NT2/D1 (cell line): ENCODE results near the gene ATIC.

Experiments used
- DNase-seq: peaks from one replicate; pipeline ENCODE4 v3.0.0-alpha.2; 2011; ENCODE audit warnings: low read depth, low spot score
- H3K27me3 ChIP-seq: 2 replicates; pipeline ENCODE4 v1.6.0; 2011; ENCODE audit warnings: mild to moderate bottlenecking; ENCODE audit not compliant: insufficient read length, insufficient read depth
- H3K36me3 ChIP-seq: 2 replicates; pipeline ENCODE4 v1.6.1; 2011; ENCODE audit warnings: mild to moderate bottlenecking, low read length, mixed read lengths; ENCODE audit not compliant: insufficient read depth, insufficient read length
- H3K4me1 ChIP-seq: 2 replicates; pipeline ENCODE4 v1.5.1; 2011; ENCODE audit not compliant: insufficient read depth, insufficient read length
- H3K4me3 ChIP-seq: 2 replicates; pipeline ENCODE4 v1.5.1; 2011; ENCODE audit warnings: low read depth; ENCODE audit not compliant: insufficient read length
- H3K9ac ChIP-seq: 2 replicates; pipeline ENCODE4 v1.6.0; 2011; ENCODE audit warnings: low read depth; ENCODE audit not compliant: insufficient read length
- H3K9me3 ChIP-seq: 2 replicates; pipeline ENCODE4 v1.5.1; 2011; ENCODE audit warnings: mild to moderate bottlenecking, low read length; ENCODE audit not compliant: insufficient read depth
- SUZ12 ChIP-seq: IDR thresholded peaks from 2 replicates; pipeline ENCODE4 v1.6.1; 2011; ENCODE audit not compliant: insufficient read length, insufficient read depth; ENCODE audit errors: extremely low read depth
- YY1 ChIP-seq: IDR thresholded peaks from 2 replicates; pipeline ENCODE4 v1.6.1; 2011; ENCODE audit not compliant: insufficient read length, insufficient read depth
- ZNF274 ChIP-seq: IDR thresholded peaks from 2 replicates; pipeline ENCODE4 v1.6.1; 2011; ENCODE audit warnings: mild to moderate bottlenecking, low read depth, low read length

ATIC gene

DNA sequence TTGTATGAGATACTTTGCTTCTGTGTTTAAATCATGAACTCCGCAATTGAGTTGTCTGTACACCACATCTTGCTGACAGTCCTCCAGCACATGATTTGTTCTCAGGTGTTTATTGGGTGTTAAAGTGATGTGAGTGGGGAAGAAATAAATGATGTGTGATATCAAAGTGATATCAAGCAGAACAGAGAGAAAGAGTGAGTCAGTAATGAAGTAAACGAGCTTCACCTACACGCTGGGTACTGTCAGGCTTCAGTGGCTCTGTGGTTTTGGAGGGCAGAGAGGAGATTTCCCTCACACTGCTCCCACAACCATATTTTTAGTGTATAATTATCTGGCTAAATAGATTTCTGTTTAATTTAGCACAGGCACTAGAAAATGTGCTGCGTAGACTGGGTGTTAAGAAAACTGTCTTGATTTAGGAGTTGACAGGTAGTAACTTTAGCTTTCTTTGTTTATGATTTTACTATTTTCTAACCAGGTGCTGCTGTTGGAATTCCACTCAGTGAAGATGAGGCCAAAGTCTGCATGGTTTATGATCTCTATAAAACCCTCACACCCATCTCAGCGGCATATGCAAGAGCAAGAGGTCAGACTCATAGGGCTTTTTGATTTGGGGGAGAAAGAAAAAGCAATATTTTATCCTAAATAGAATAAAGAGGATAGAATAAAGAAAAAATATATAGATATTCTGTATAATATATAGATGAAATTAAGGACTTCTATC, 21.2 kb downstream of the ATIC start:
- no peak overlapping the region for H3K4me3 ChIP-seq
- H3K9me3 ChIP-seq = no peaks in the 10 kb centered on the region
- peaks cover 91% of the 10 kb centered on the region for H3K36me3 ChIP-seq
- no peak for TF ChIP-seq SUZ12
- TF ChIP-seq YY1 = no peak
- no peak for TF ChIP-seq ZNF274
- H3K4me1 ChIP-seq = peaks cover 5% of the 10 kb centered on the region
- no peak for DNase-seq
- H3K27me3 ChIP-seq = no peaks in the 10 kb centered on the region
- no peak overlapping the region for H3K9ac ChIP-seq

DNA sequence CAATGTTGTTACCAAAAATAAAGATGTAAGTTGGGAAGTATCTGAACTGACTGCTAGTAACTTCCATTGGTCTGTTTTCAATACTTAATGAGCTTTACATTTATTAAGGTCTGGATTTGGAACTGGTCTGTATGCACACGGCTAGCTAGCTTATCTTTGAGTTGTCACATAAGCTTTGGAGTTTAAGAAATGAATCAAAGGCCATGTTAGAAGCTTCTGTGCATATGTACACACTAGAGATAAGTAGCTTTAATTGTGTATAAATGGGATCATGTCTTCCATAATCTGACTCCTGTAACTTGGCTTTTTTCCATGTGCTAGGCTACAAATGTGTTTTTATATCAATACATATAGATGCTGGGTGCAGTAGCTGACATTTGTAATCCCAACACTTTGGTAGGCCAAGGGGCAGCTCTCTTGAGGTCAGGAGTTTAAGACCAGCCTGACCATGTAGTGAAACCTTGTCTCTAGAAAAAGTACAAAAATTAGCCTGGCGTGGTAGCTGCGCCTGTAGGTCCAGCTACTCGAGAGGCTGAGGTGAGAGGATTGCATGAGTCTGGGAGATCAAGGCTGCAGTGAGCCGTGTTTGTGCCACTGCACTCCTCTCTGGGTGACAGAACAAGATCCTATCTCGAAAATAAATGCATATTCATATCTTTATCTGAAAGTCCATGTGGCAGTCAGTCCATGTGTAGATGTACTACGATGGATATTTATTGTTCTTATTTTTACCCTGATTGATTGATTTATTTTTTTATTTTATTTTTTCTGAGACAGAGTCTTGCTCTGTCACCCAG, 27.2 kb downstream of the ATIC start:
- H3K4me3 ChIP-seq = no peak overlapping the region
- TF ChIP-seq YY1 (no peak), ZNF274 (no peak), SUZ12 (no peak)
- no peak for DNase-seq
- H3K9me3 ChIP-seq = no peaks in the 10 kb centered on the region
- H3K4me1 ChIP-seq = no peaks in the 10 kb centered on the region
- H3K27me3 ChIP-seq = no peaks in the 10 kb centered on the region
- H3K9ac ChIP-seq = no peak overlapping the region
- peaks cover 93% of the 10 kb centered on the region for H3K36me3 ChIP-seq

DNA sequence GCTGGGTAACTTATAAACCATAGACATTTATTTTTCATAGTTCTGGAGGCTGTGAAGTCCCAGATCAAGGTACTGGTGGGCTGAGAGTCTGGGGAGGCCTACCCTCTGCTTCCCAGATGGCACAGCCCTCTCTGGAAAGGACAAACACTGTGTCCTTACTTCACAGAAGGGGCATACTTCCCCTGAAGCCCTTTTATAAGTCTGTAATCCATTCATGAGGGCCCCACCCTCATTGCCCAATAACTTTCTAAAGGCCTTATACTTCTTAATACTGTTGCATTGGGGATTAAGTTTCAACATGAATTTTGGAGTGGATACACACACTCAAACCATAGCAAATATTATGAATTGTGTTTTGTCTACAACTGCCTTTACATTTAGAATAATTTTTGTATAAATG, 36.0 kb downstream of the ATIC start:
- no peak overlapping the region for H3K4me3 ChIP-seq
- TF ChIP-seq SUZ12 (no peak), ZNF274 (no peak), YY1 (no peak)
- peaks cover 88% of the 10 kb centered on the region for H3K36me3 ChIP-seq
- no peaks in the 10 kb centered on the region for H3K27me3 ChIP-seq
- H3K9ac ChIP-seq = no peak overlapping the region
- no peaks in the 10 kb centered on the region for H3K9me3 ChIP-seq
- no peak for DNase-seq
- no peaks in the 10 kb centered on the region for H3K4me1 ChIP-seq

DNA sequence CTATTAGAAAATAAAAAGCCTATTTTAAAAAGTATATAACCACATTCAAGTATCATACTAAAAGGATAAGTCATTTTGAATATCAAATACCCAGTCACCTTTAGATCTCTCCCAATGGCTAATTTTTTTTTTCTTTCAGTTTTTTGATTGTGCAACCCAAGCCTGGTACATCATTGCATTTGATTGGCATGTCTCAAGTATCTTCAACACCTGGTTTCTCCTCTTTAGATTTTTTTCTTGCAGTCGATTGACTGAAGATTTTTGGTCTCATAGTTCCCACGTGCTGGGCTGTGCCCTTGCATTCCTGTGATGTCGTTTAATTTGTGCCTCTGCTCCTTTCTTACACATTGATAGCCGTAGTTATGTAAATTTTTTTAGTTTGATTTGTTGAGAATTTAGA, 40.7 kb downstream of the ATIC start:
- TF ChIP-seq ZNF274 (no peak), YY1 (no peak), SUZ12 (no peak)
- Histone ChIP-seq H3K9me3 (no peaks in the 10 kb centered on the region), H3K4me3 (no peak overlapping the region), H3K9ac (no peak overlapping the region), H3K27me3 (no peaks in the 10 kb centered on the region), H3K36me3 (peaks cover 68% of the 10 kb centered on the region), H3K4me1 (no peaks in the 10 kb centered on the region)
- DNase-seq = no peak

DNA sequence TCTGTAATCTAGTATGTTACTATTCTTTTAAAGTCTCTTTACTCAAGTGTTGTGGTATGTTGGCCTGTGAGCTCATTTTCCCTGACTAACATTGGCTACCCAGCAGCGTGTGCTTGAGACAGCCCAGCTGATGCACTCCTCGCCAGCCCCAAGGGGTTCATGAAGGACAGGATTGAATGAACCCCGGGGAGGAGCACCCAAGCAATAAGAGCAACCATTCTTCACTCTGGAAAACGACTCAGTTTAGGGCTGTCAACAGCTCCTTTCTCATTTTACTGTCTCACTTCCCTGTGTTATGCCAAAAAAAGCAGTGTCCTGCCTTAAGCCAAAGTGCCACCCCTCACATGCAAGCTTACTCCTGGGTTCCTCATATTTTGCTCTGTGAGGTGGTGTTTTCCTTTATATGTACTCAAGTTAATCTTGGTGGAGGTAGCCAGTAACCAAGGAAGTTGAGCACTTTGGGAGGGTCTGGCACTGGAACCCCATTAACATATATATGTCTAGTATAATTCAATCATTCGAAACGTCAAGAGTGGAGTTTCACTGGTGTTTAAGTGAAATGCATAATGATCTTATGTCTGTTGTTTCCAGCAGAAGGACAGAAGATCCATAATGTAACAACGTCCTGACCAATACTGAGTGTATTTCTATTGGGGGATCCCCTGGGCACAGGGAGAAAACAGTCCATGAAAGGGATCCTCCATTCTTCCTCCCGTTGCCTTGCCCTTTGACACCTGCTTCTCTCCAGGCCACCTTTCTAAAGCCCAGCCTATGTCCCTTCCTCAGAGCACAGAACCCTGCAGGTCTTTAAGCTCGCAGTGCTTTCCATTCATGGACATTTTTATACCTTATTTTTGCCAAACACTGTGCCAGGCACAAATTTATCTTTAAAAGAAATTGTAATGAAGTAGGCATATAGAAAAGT, 43.2 kb downstream of the ATIC start:
- no peaks in the 10 kb centered on the region for H3K4me1 ChIP-seq

DNA sequence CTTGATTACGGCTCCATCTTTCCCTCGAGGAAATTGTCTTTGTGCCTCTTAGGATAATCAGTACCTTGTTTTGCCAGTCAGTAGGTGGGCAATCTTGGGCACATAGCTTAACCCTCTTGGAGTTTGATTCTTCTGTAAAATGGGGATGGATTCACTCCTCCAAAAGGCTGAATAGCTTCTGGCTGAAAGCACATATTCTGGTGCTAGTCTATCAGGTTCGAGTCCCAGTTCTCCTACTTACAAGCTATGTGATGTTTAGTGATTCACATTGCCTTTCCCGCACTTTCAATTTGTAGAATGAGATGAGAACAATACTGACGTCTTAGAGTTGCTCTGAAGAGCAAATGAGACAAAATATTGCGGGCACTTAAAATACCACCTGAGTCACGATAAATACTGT, 43.9 kb downstream of the ATIC start:
- H3K9me3 ChIP-seq = no peaks in the 10 kb centered on the region
- no peak for DNase-seq
- H3K36me3 ChIP-seq = peaks cover 59% of the 10 kb centered on the region
- no peak overlapping the region for H3K4me3 ChIP-seq
- no peaks in the 10 kb centered on the region for H3K4me1 ChIP-seq
- H3K9ac ChIP-seq = no peak overlapping the region
- TF ChIP-seq SUZ12 (no peak), ZNF274 (no peak), YY1 (no peak)
- no peaks in the 10 kb centered on the region for H3K27me3 ChIP-seq

More for the DNA sequence above, 43.2 kb downstream of the ATIC start:
- no peak for DNase-seq
- Histone ChIP-seq H3K27me3 (no peaks in the 10 kb centered on the region), H3K36me3 (peaks cover 58% of the 10 kb centered on the region), H3K9me3 (no peaks in the 10 kb centered on the region), H3K4me3 (no peak overlapping the region), H3K9ac (no peak overlapping the region)
- no peak for TF ChIP-seq SUZ12
- TF ChIP-seq YY1 = no peak
- TF ChIP-seq ZNF274 = no peak
